ENCODE results near the gene XG. TPM values are rescaled to one million over a fixed set of nuclear protein-coding genes. Genes with fewer than 3 reads are reported as not detected.

XG gene
- total and polyA plus RNA-seq, 2 of the 8 experiments (the other 6 are each of a cell fraction or from before 2014, with no cell fraction given): 0.33 to 0.78 TPM

- no peak overlapping the region for H3K18ac ChIP-seq (ENCODE audit: extremely low read depth, low read length)
- H3K23me2 ChIP-seq (ENCODE audit: low read depth, low read length): no peaks in the 10 kb centered on the region; the same call in 1 of the 2 replicates
- DNase-seq (ENCODE audit: low read depth in 1 of 2, low spot score in 2 of 2) (no peak), FAIRE-seq (no peak)
- no peak overlapping the region for H2BK120ac ChIP-seq (replicated peaks; ENCODE audit: low read depth, low read length)
- no peak overlapping the region for H3K27ac ChIP-seq (ENCODE audit: low read depth, low read length)
- no peaks in the 10 kb centered on the region for H3K79me2 ChIP-seq (ENCODE audit: control insufficient read depth in 1 of 2, insufficient read depth in 2 of 2, low read length in 2 of 2)
- peak overlapping the region; percentile 60; the same call in 1 of the 2 replicates for H2AK5ac ChIP-seq (ENCODE audit: low read depth, low read length)
- H3K36me3 ChIP-seq (ENCODE audit: control insufficient read depth in 2 of 4, insufficient read depth in 4 of 4, low read length in 3 of 4): no peaks in the 10 kb centered on the region
- POLR2A ChIA-PET (ENCODE audit: partially characterized antibody): no interaction called here
- H3K56ac ChIP-seq (replicated peaks; ENCODE audit: insufficient read length, low read depth, low read length): no peak overlapping the region
- H3K79me1 ChIP-seq (ENCODE audit: low read depth, low read length): no peaks in the 10 kb centered on the region; the same call in 1 of the 2 replicates
- no peak overlapping the region for H2AFZ ChIP-seq (ENCODE audit: low read length)
- H4K91ac ChIP-seq (replicated peaks; ENCODE audit: insufficient read length, low read length): no peak overlapping the region
- no peak overlapping the region for H4K5ac ChIP-seq (ENCODE audit: insufficient read length, low read depth, low read length)
- no peak overlapping the region for H4K8ac ChIP-seq (ENCODE audit: extremely low read depth, insufficient read depth, low read length)
- H2BK5ac ChIP-seq (ENCODE audit: low read depth, low read length): no peak overlapping the region
- no peak overlapping the region for H2BK20ac ChIP-seq (ENCODE audit: low read length)
- no peak overlapping the region for H3K23ac ChIP-seq (ENCODE audit: insufficient read length)
- no peaks in the 10 kb centered on the region; a peak in 2 of 7 replicates for H3K27me3 ChIP-seq (replicated peaks in 1 of 4; ENCODE audit: control insufficient read depth in 3 of 4, extremely low read depth in 1 of 4, insufficient read depth in 3 of 4, low read length in 3 of 4)
- H4K20me1 ChIP-seq (replicated peaks in 1 of 2; ENCODE audit: control insufficient read depth in 1 of 2, insufficient read depth in 2 of 2, low read length in 2 of 2): no peaks in the 10 kb centered on the region
- H3K9ac ChIP-seq (replicated peaks in 1 of 4; ENCODE audit: extremely low read depth in 1 of 4, low read depth in 3 of 4, low read length in 3 of 4): no peak overlapping the region
- CTCF ChIA-PET (ENCODE audit: partially characterized antibody): no interaction called here
- H3K4me1 ChIP-seq (replicated peaks in 1 of 4; ENCODE audit: control insufficient read depth in 3 of 4, insufficient read depth in 4 of 4, low read length in 3 of 4): peaks cover 0 to 2% (median 0%) of the 10 kb centered on the region in 4 experiments; a peak in 1 of 7 replicates
- no peak overlapping the region for H3K4me2 ChIP-seq (ENCODE audit: insufficient read depth in 1 of 2, low read depth in 2 of 2, low read length in 2 of 2)
- TF ChIP-seq CTCF (IDR thresholded peaks at IDR 0.05; ENCODE audit: control extremely low read depth in 1 of 3, insufficient read depth in 1 of 3, low read depth in 1 of 3, low read length in 3 of 3) (no peak), EZH2 (IDR thresholded peaks at IDR 0.05; ENCODE audit: low read depth, low read length, severe bottlenecking) (no peak), CBX5 (IDR thresholded peaks at IDR 0.05; ENCODE audit: low read depth, low read length) (no peak), CBX8 (IDR thresholded peaks at IDR 0.05; ENCODE audit: borderline replicate concordance, low read depth, low read length) (no peak), CREB1 (IDR thresholded peaks at IDR 0.05) (no peak), SIX5 (IDR thresholded peaks at IDR 0.05; ENCODE audit: low read depth, low read length) (no peak), USF2 (IDR thresholded peaks at IDR 0.05; ENCODE audit: low read length) (no peak), CEBPB (IDR thresholded peaks at IDR 0.05; ENCODE audit: low read depth, low read length) (no peak)
- 92% methylated on average over 5 of the region's 5 CpGs; no CpG with 5 or more reads in 1 of the 2 experiments for WGBS, 2 experiments (ENCODE audit: extremely low coverage in 1 of 2, insufficient coverage in 1 of 2, insufficient read length in 1 of 2, insufficient replicate concordance in 2 of 2, low coverage in 1 of 2, low lambda C conversion rate in 2 of 2, missing lambda C conversion rate in 1 of 2)
- H3K4ac ChIP-seq (replicated peaks; ENCODE audit: insufficient read length, low read depth, low read length): no peak overlapping the region
- H2BK12ac ChIP-seq (ENCODE audit: low read depth, low read length): no peak overlapping the region
- no peak overlapping the region for H2BK15ac ChIP-seq (ENCODE audit: low read length)
- no peak overlapping the region for H3K4me3 ChIP-seq (ENCODE audit: extremely low read depth in 1 of 4, insufficient read depth in 2 of 4, low read depth in 3 of 4, low read length in 4 of 4)
- H3K14ac ChIP-seq (ENCODE audit: insufficient read length): no peak overlapping the region
- peaks cover 0 to 7% of the 10 kb centered on the region in 2 experiments; a peak in 2 of 4 replicates for H3K9me3 ChIP-seq (ENCODE audit: insufficient read depth in 2 of 2, low read depth in 1 of 2, low read length in 1 of 2)
Observed at GRCh38 chrX:2774057-2774456, 22.2 kb downstream of the XG start.
